Mesenteric fat pad (tissue), 1 donor: ENCODE data around the gene FLII. TPM values are rescaled to one million over a fixed set of nuclear protein-coding genes. Genes with fewer than 3 reads are reported as not detected.

ENCODE experiments used
- DNase-seq: peaks from one replicate; pipeline ENCODE4 v3.0.0-alpha.2; 2020; ENCODE audit warnings: low spot score
- total RNA-seq: library from RNA; stranded (reverse); fragmentation: NEBNext Ultra II Directional; extraction: Animal tissue kit (Norgen Biotek cat#: 25700); gene quantifications from one replicate; pipeline ENCODE4 v1.2.1, GENCODE V29; 2021
- donor health status: DM: yes; HTN: yes; CAD: no.

Gene FLII
- total RNA-seq, 1 donor from 2014 or later = 269 TPM

DNA sequence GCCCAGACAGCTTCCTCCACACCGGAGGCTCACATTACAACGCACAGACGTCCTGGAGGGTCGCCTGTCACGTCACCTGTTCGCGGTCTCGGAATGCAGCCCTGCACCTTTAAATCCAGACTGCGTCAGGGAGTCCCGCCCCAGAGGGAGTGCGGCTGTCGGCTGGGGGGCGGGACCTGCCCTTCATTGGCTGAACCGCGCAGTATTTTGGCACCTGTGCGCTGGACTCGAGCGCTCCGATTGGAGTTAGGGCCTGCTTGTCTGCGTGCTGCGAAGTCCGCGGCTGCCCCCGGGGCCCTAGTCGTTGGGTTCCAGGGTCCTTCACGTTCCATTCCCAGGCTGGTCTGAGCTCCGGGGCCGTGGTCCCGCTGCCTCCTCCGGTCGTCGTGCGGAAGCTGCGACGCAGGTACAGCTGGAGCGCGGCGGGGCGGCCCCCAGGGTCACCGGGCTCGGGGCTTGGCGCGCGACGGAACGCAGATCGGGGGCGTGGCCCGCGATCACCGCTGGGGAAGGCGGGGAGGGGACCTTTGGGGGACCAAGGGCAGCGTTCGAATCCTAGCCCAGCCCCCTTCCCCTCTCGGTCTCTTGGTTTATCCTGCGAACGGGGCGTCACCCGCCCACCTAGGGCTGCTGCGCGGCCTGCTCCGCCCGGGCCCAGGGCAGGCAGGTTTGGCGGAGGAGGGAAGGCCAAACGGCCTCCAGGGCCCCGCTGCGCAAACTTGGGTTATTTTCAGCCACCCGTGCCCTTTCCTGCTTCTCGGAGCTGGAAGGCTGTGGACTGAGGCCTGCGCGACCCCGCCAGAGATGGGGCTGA is 2.0 kb upstream of the FLII start, which contains the start of gene MIEF2:
MIEF2 (plus strand) TSS at position 331 of the 814 bp plus-strand sequence. CDS start 2,059 bp downstream, outside the sequence.
- DNase-seq = peak; percentile 98

GRCh38 chr17:18259621-18260331 is 1.2 kb upstream of the FLII start:
- no peak for DNase-seq

GRCh38 chr17:18257982-18258355 is 569 bp downstream of the FLII start:
- peak; percentile 95 for DNase-seq

- DNase-seq = no peak
Observed at GRCh38 chr17:18257268-18257981, 1.1 kb downstream of the FLII start.

- DNase-seq = no peak
Observed at GRCh38 chr17:18256776-18257175, 1.8 kb downstream of the FLII start.

GRCh38 chr17:18256351-18256750 is 2.2 kb downstream of the FLII start:
- no peak for DNase-seq

- DNase-seq = no peak
Observed at GRCh38 chr17:18254888-18255649, 3.5 kb downstream of the FLII start.

- no peak for DNase-seq
Observed at GRCh38 chr17:18253947-18254821, 4.4 kb downstream of the FLII start.

DNA sequence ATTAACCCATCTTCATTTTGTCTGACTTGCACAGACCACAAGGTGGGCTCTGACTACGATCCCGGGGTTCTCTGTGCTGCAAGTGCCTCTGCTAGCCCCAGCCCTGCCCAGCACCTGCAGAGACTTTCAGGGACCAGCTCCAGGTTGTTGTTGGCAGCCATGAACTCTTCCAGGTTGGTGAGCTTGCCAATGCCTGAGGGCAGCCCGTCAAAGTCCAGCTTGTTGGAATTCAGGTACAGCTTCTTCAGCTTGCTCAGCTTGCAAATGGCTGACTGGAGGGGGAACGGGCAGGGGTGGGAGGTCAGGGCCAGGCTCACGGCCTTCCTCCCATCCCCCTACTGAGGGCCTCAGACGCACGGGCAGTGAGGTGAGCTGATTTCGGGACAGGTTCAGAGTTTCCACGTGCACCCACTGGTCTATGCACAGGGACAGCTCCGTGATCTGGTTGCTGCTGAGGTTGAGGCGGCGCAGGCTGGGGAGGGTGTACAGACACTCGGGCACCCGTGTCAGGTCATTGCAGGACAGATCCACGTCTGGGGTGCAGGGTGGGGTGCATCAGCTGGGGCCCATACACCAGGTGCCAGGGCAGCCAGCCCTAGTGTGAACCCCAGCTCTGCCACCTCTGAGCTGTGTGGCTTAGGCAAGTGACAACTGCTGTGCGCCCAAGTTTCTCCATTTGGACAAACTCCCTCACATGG is 5.2 kb downstream of the FLII start:
- DNase-seq = no peak

GRCh38 chr17:18252160-18252559 is 6.4 kb downstream of the FLII start:
- DNase-seq = no peak

GRCh38 chr17:18251204-18251603 is 7.3 kb downstream of the FLII start:
- DNase-seq = no peak

DNA sequence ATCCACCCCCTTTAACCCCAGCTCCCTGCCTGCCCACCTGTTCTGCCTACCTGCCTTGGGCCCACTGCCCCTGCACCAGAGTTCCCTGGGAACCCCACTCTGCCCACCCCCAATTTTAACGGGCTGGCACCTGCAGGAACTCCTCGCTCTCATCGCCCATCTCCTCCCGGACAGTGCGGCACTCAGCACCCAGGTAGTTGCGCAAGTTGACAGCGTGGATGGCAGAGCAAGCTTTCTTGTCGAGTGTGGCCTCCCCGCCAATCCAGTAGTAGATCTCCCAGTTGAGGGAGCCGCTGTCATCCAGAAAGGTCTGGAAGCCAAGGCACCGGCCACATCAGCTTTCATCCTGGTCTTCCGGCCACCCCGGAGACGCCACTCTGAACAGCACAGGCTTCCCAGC is 7.8 kb downstream of the FLII start:
- no peak for DNase-seq

GRCh38 chr17:18250259-18250658 is 8.3 kb downstream of the FLII start:
- no peak for DNase-seq

GRCh38 chr17:18248811-18249210 is 9.7 kb downstream of the FLII start:
- DNase-seq = no peak

- no peak for DNase-seq
Observed at GRCh38 chr17:18248300-18248731, 10.2 kb downstream of the FLII start.

- DNase-seq = no peak
Observed at GRCh38 chr17:18247613-18248001, 10.9 kb downstream of the FLII start.

- DNase-seq = no peak
Observed at GRCh38 chr17:18246880-18247612, 11.5 kb downstream of the FLII start.

DNA sequence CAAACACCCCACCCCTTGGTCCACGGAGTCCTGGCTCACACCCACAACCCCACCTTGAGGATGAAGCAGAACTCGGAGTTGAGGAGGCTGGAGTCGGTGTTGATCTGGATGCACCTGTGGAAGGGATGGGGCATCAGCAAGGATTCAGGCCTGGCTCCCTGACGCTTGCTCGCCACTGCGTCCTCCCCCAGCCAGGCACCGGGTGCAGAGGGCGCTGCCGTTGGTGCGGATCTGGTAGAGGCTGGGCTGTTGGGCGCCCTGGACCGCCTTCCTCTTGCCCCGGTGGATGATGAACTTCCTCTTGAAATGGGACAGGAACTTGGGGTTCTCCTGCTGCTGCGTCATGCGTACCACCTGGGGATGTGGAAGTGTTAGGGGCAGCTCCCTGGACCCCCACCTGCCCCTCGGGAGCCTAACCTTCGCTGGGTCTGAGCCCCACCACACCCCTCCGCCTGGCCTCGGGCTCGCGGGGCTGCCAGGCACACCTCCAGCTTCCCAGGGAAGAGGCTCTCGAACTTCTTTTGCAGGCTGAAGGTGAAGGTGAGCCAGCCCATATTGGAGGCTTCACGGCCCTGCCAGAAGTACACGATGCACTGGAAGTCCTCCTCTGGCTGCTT is 12.3 kb downstream of the FLII start:
- DNase-seq = no peak
